ENCODE data around the gene DCAF12.

Gene DCAF12

DNA sequence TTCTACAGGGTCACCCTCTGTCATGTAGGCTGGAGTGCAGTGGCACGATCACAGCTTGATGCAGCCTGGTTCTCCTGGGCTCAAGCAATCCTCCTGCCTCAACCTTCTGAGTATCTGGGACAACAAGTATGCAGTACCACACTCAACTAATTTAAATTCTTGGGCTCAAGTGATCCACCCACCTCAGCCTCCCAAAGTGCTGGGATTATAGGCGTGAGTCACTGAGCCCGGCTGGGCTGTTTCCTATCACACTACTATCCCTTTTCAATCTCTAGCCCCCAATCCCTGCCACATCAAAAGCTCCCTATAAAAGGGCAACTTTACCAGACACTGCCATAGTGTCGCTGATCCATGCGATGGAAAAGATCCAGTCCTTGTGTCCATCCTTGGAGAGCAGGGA is 20.4 kb downstream of the DCAF12 start:
- no peaks in the 10 kb centered on the region for H3K27me3 ChIP-seq (ENCODE audit: insufficient read depth, poor library complexity, severe bottlenecking)
- TF ChIP-seq GABPA (IDR thresholded peaks at IDR 0.05; ENCODE audit: low read depth) (no peak), POLR2AphosphoS5 (IDR thresholded peaks at IDR 0.05; ENCODE audit: low read depth) (no peak)
- TF ChIP-seq, protein P1, sequence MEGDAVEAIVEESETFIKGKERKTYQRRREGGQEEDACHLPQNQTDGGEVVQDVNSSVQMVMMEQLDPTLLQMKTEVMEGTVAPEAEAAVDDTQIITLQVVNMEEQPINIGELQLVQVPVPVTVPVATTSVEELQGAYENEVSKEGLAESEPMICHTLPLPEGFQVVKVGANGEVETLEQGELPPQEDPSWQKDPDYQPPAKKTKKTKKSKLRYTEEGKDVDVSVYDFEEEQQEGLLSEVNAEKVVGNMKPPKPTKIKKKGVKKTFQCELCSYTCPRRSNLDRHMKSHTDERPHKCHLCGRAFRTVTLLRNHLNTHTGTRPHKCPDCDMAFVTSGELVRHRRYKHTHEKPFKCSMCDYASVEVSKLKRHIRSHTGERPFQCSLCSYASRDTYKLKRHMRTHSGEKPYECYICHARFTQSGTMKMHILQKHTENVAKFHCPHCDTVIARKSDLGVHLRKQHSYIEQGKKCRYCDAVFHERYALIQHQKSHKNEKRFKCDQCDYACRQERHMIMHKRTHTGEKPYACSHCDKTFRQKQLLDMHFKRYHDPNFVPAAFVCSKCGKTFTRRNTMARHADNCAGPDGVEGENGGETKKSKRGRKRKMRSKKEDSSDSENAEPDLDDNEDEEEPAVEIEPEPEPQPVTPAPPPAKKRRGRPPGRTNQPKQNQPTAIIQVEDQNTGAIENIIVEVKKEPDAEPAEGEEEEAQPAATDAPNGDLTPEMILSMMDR (IDR thresholded peaks at IDR 0.05; ENCODE audit: insufficient read depth, low read length) = no peak
- H3K27ac ChIP-seq (replicated peaks) = no peak overlapping the region
- no peak overlapping the region for H3K4me3 ChIP-seq (replicated peaks; ENCODE audit: insufficient read depth, low read length)
- DNase-seq (ENCODE audit: low read depth in 1 of 2, low spot score in 1 of 2) = no peak

DNA sequence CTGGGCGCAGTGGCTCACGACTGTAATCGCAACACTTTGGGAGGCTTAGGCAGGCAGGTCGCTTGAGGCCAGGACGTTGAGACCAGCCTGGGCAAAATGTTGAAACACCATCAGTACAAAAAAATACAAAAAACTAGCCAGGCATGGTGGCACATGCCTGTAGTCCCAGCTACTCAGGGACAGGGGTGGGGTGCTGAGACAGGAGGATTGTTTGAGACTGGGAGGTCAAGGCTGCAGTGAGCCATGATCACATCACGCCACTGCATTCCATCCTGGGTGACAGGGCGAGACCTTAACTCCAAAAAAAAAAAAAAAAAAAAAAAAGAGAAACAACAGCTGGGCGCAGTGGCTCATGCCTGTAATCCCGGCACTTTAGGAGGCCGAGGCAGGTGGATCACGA is 23.7 kb downstream of the DCAF12 start:
- Histone ChIP-seq H3K27me3 (ENCODE audit: insufficient read depth, poor library complexity, severe bottlenecking) (no peaks in the 10 kb centered on the region), H3K27ac (replicated peaks) (no peak overlapping the region), H3K4me3 (replicated peaks; ENCODE audit: insufficient read depth, low read length) (no peak overlapping the region)
- TF ChIP-seq, protein P2, sequence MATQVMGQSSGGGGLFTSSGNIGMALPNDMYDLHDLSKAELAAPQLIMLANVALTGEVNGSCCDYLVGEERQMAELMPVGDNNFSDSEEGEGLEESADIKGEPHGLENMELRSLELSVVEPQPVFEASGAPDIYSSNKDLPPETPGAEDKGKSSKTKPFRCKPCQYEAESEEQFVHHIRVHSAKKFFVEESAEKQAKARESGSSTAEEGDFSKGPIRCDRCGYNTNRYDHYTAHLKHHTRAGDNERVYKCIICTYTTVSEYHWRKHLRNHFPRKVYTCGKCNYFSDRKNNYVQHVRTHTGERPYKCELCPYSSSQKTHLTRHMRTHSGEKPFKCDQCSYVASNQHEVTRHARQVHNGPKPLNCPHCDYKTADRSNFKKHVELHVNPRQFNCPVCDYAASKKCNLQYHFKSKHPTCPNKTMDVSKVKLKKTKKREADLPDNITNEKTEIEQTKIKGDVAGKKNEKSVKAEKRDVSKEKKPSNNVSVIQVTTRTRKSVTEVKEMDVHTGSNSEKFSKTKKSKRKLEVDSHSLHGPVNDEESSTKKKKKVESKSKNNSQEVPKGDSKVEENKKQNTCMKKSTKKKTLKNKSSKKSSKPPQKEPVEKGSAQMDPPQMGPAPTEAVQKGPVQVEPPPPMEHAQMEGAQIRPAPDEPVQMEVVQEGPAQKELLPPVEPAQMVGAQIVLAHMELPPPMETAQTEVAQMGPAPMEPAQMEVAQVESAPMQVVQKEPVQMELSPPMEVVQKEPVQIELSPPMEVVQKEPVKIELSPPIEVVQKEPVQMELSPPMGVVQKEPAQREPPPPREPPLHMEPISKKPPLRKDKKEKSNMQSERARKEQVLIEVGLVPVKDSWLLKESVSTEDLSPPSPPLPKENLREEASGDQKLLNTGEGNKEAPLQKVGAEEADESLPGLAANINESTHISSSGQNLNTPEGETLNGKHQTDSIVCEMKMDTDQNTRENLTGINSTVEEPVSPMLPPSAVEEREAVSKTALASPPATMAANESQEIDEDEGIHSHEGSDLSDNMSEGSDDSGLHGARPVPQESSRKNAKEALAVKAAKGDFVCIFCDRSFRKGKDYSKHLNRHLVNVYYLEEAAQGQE (IDR thresholded peaks at IDR 0.05; ENCODE audit: insufficient replicate concordance, low read depth) = no peak
- no peak for TF ChIP-seq POLR2AphosphoS5 (IDR thresholded peaks at IDR 0.05; ENCODE audit: low read depth)
- TF ChIP-seq GABPA (IDR thresholded peaks at IDR 0.05; ENCODE audit: low read depth) = no peak
- TF ChIP-seq, protein P1 (IDR thresholded peaks at IDR 0.05; ENCODE audit: insufficient read depth, low read length) = no peak
- no peak for TF ChIP-seq SPI1 (IDR thresholded peaks at IDR 0.05; ENCODE audit: borderline replicate concordance, low read depth)
- DNase-seq (ENCODE audit: low read depth in 1 of 2, low spot score in 1 of 2) = no peak

GRCh38 chr9:34098307-34098706 is 28.2 kb downstream of the DCAF12 start:
- TF ChIP-seq POLR2AphosphoS5 (IDR thresholded peaks at IDR 0.05; ENCODE audit: low read depth) = no peak
- TF ChIP-seq, protein P2 (IDR thresholded peaks at IDR 0.05; ENCODE audit: insufficient replicate concordance, low read depth) = no peak
- TF ChIP-seq SPI1 (IDR thresholded peaks at IDR 0.05; ENCODE audit: borderline replicate concordance, low read depth) = no peak
- TF ChIP-seq, protein P1 (IDR thresholded peaks at IDR 0.05; ENCODE audit: insufficient read depth, low read length) = no peak
- no peak for TF ChIP-seq GABPA (IDR thresholded peaks at IDR 0.05; ENCODE audit: low read depth)
- no peak overlapping the region for H3K4me3 ChIP-seq (replicated peaks; ENCODE audit: insufficient read depth, low read length)
- no peaks in the 10 kb centered on the region for H3K27me3 ChIP-seq (ENCODE audit: insufficient read depth, poor library complexity, severe bottlenecking)
- no peak overlapping the region for H3K27ac ChIP-seq (replicated peaks)
- DNase-seq (ENCODE audit: low read depth in 1 of 2, low spot score in 1 of 2) = no peak

DNA sequence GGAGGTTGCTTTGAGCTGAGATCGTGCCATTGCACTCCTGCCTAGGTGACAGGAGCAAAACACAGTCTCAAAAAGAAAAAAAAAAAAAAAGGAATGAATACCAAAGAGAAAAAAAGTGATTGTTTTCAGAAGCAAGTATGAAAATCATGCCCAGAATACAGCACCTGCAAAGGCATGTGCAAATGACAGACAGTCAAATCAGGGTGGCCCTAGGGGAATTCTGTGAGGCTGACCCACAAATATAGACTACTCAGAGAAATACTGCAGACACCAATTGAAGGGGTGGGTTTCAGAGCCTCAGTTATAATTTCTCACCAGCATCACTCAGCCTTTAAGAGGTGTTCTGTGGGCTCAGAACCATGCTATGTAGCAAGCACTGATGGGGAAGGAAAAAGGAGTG is 28.6 kb downstream of the DCAF12 start:
- DNase-seq (ENCODE audit: low read depth in 1 of 2, low spot score in 1 of 2) = no peak
- Histone ChIP-seq H3K27me3 (ENCODE audit: insufficient read depth, poor library complexity, severe bottlenecking) (no peaks in the 10 kb centered on the region), H3K27ac (replicated peaks) (no peak overlapping the region), H3K4me3 (replicated peaks; ENCODE audit: insufficient read depth, low read length) (no peak overlapping the region)
- no peak for TF ChIP-seq GABPA (IDR thresholded peaks at IDR 0.05; ENCODE audit: low read depth)
- TF ChIP-seq, protein P2 (IDR thresholded peaks at IDR 0.05; ENCODE audit: insufficient replicate concordance, low read depth) = no peak
- no peak for TF ChIP-seq SPI1 (IDR thresholded peaks at IDR 0.05; ENCODE audit: borderline replicate concordance, low read depth)
- TF ChIP-seq, protein P1 (IDR thresholded peaks at IDR 0.05; ENCODE audit: insufficient read depth, low read length) = no peak
- TF ChIP-seq POLR2AphosphoS5 (IDR thresholded peaks at IDR 0.05; ENCODE audit: low read depth) = no peak

Data from HL-60 (cell line).